Uterus (tissue), 2 donors: ENCODE measurements around the gene TADA2A.

ENCODE experiments used
- POLR2A ChIP-seq, 2 donors: fragments of 450-650 bp; IDR thresholded peaks; one replicate each; pipeline ENCODE4 v1.6.1; 2016; ENCODE audit warnings: antibody characterized with exemption in 2 of 2, mild to moderate bottlenecking in 1 of 2, moderate library complexity in 1 of 2
- TF ChIP-seq, protein P1 (sequence below), 4 experiments: fragments of 200-600 bp in 2 of 4; fragments of 450-650 bp in 2 of 4; sonication (generic) in 2 of 4; IDR thresholded peaks; one replicate each; pipeline ENCODE4 v1.5.1; 2016 to 2019; ENCODE audit warnings: antibody characterized with exemption in 4 of 4, mild to moderate bottlenecking in 2 of 4, moderate library complexity in 1 of 4

DNA sequence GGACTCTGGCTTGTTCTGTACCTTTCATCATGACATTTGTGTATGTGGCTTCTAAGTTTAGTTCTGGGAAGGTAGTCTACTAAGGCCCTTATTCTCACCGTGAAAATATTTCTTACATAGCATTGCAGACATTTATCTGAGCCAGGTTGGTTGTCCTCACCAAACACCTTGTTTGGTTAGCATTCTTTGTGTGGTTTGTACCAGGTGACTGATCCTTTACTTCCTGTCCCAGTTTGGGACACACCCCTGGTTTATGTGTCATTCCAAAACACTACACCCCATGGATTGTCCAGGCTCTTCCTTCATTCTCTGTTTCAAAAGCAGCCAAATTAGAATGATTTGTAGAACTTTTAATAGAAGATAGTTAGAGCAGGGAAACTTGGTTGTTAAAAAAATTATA lies 59.8 kb downstream of the TADA2A start:
- TF ChIP-seq POLR2A (IDR thresholded peaks at IDR 0.05) = no peak
- TF ChIP-seq, protein P1, sequence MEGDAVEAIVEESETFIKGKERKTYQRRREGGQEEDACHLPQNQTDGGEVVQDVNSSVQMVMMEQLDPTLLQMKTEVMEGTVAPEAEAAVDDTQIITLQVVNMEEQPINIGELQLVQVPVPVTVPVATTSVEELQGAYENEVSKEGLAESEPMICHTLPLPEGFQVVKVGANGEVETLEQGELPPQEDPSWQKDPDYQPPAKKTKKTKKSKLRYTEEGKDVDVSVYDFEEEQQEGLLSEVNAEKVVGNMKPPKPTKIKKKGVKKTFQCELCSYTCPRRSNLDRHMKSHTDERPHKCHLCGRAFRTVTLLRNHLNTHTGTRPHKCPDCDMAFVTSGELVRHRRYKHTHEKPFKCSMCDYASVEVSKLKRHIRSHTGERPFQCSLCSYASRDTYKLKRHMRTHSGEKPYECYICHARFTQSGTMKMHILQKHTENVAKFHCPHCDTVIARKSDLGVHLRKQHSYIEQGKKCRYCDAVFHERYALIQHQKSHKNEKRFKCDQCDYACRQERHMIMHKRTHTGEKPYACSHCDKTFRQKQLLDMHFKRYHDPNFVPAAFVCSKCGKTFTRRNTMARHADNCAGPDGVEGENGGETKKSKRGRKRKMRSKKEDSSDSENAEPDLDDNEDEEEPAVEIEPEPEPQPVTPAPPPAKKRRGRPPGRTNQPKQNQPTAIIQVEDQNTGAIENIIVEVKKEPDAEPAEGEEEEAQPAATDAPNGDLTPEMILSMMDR (IDR thresholded peaks at IDR 0.05) = no peak
